SH-SY5Y (cell line): ENCODE data around the gene BZW1.

Experiments
- GATA2 ChIP-seq: IDR thresholded peaks from 2 replicates; pipeline ENCODE4 v1.6.1; 2011; ENCODE audit warnings: mild to moderate bottlenecking, low read depth, low read length
- GATA3 ChIP-seq: IDR thresholded peaks from 2 replicates; pipeline ENCODE4 v1.6.1; 2011; ENCODE audit warnings: low read depth, mild to moderate bottlenecking, low read length, moderate library complexity

- no peak for TF ChIP-seq GATA2
- no peak for TF ChIP-seq GATA3
These were observed 1.3 kb upstream of the BZW1 start for GRCh38 chr2:200810252-200810997.
